ENCODE data around the gene CLVS2.

The CLVS2 gene

GRCh38 chr6:123024976-123025375, 28.9 kb downstream of the CLVS2 start:
- no peak for DNase-seq (ENCODE audit: low read depth in 2 of 2)

- DNase-seq (ENCODE audit: low read depth in 2 of 2) = no peak
Observed at GRCh38 chr6:123027408-123027807, 31.4 kb downstream of the CLVS2 start.

- no peak for DNase-seq (ENCODE audit: low read depth in 2 of 2)
Observed at GRCh38 chr6:123028263-123028662, 32.2 kb downstream of the CLVS2 start.

- no peak for DNase-seq (ENCODE audit: low read depth in 2 of 2)
Observed at GRCh38 chr6:123030282-123030681, 34.2 kb downstream of the CLVS2 start.

GRCh38 chr6:123036648-123037047, 40.6 kb downstream of the CLVS2 start:
- no peak for DNase-seq (ENCODE audit: low read depth in 2 of 2)

GRCh38 chr6:123039431-123039830, 43.4 kb downstream of the CLVS2 start:
- DNase-seq (ENCODE audit: low read depth in 2 of 2) = no peak

- DNase-seq (ENCODE audit: low read depth in 2 of 2) = no peak
Observed at GRCh38 chr6:123042401-123042800, 46.4 kb downstream of the CLVS2 start.

- DNase-seq (ENCODE audit: low read depth in 2 of 2) = no peak
Observed at GRCh38 chr6:123044341-123044860, 48.4 kb downstream of the CLVS2 start.

GRCh38 chr6:123053602-123054225, 57.7 kb downstream of the CLVS2 start:
- DNase-seq (ENCODE audit: low read depth in 2 of 2) = no peak

GRCh38 chr6:123055256-123055655, 59.2 kb downstream of the CLVS2 start:
- no peak for DNase-seq (ENCODE audit: low read depth in 2 of 2)

GRCh38 chr6:123062670-123063069, 66.6 kb downstream of the CLVS2 start:
- no peak for DNase-seq (ENCODE audit: low read depth in 2 of 2)

- no peak for DNase-seq (ENCODE audit: low read depth in 2 of 2)
Observed at GRCh38 chr6:123064038-123064437, 68.0 kb downstream of the CLVS2 start.

- no peak for DNase-seq (ENCODE audit: low read depth in 2 of 2)
Observed at GRCh38 chr6:123074616-123075015, 78.6 kb downstream of the CLVS2 start.

- no peak for DNase-seq (ENCODE audit: low read depth in 2 of 2)
Observed at GRCh38 chr6:123085403-123085802, 89.4 kb downstream of the CLVS2 start.

- no peak for DNase-seq (ENCODE audit: low read depth in 2 of 2)
Observed at GRCh38 chr6:123089226-123089625, 93.2 kb downstream of the CLVS2 start.

- DNase-seq (ENCODE audit: low read depth in 2 of 2) = no peak
Observed at GRCh38 chr6:123091091-123091895, 95.3 kb downstream of the CLVS2 start.

GRCh38 chr6:123091896-123092271, 95.8 kb downstream of the CLVS2 start:
- DNase-seq (ENCODE audit: low read depth in 2 of 2) = no peak

GRCh38 chr6:123094795-123095194, 98.8 kb downstream of the CLVS2 start:
- no peak for DNase-seq (ENCODE audit: low read depth in 2 of 2)

- no peak for DNase-seq (ENCODE audit: low read depth in 2 of 2)
Observed at GRCh38 chr6:123105561-123105960, 109.5 kb downstream of the CLVS2 start.

GRCh38 chr6:123116370-123116769, 120.3 kb downstream of the CLVS2 start:
- DNase-seq (ENCODE audit: low read depth in 2 of 2) = no peak

GRCh38 chr6:123117145-123117908, 121.3 kb downstream of the CLVS2 start:
- no peak for DNase-seq (ENCODE audit: low read depth in 2 of 2)

- DNase-seq (ENCODE audit: low read depth in 2 of 2) = no peak
Observed at GRCh38 chr6:123118811-123119210, 122.8 kb downstream of the CLVS2 start.

All from stimulated activated CD8-positive, alpha-beta memory T cell treated with anti-CD3 and anti-CD28 coated beads, Interleukin-15, amount 100 ng/mL, for 48 hours (primary cell).